A549 (cell line): ENCODE measurements around the gene LGR5.
"Not testable (repeated sequence)": the region's sequence is repeated elsewhere in the genome, so short reads cannot be mapped to it uniquely, and the experiment has no call there.

Experiments used
- JUNB ChIP-seq: fragments of >200 bp; sonication (Bioruptor Twin); formaldehyde crosslinking; IDR thresholded peaks from 2 replicates; pipeline ENCODE4 v1.6.1; 2016
- MAX ChIP-seq: IDR thresholded peaks from 2 replicates; pipeline ENCODE4 v1.6.1; 2012
- MYC ChIP-seq: IDR thresholded peaks from 2 replicates; pipeline ENCODE4 v1.6.1; 2012; ENCODE audit warnings: mild to moderate bottlenecking, inconsistent platforms, low read length, improper control_type of control experiment, borderline replicate concordance
- NR3C1 ChIP-seq: fragments of >200 bp; sonication (Bioruptor Twin); formaldehyde crosslinking; IDR thresholded peaks from 3 replicates; pipeline ENCODE4 v1.6.1; 2017
- PBX3 ChIP-seq: IDR thresholded peaks from 2 replicates; pipeline ENCODE4 v1.6.1; 2012
- PHF8 ChIP-seq: fragments of 200-600 bp; sonication (generic); IDR thresholded peaks from 2 replicates; pipeline ENCODE4 v1.6.1; 2016; ENCODE audit warnings: low read depth, mild to moderate bottlenecking, antibody characterized with exemption, moderate library complexity, borderline replicate concordance
- POLR2A ChIP-seq: IDR thresholded peaks from 2 replicates; pipeline ENCODE4 v1.6.1; 2012; ENCODE audit warnings: mild to moderate bottlenecking, low read length
- RCOR1 ChIP-seq: fragments of 150-350 bp; IDR thresholded peaks from 2 replicates; pipeline ENCODE4 v1.6.1; 2014; ENCODE audit warnings: antibody characterized with exemption, low read length, low read depth
- REST ChIP-seq: fragments of 200-600 bp; sonication (generic); IDR thresholded peaks from 2 replicates; pipeline ENCODE4 v1.6.1; 2016; ENCODE audit warnings: antibody characterized with exemption, mild to moderate bottlenecking, moderate library complexity
- RNF2 ChIP-seq: fragments of 200-600 bp; sonication (generic); IDR thresholded peaks from 2 replicates; pipeline ENCODE4 v1.6.1; 2016; ENCODE audit warnings: low read depth, mild to moderate bottlenecking, antibody characterized with exemption, moderate library complexity, borderline replicate concordance
- ZSCAN20 ChIP-seq: fragments of 250-450 bp; sonication (Bioruptor Pico); IDR thresholded peaks from 2 replicates; pipeline ENCODE4 v1.8.0; 2022; ENCODE audit warnings: mild to moderate bottlenecking, moderate library complexity
- TF ChIP-seq, protein P1 (sequence below): fragments of >200 bp; sonication (Bioruptor Twin); formaldehyde crosslinking; IDR thresholded peaks from 3 replicates; pipeline ENCODE4 v1.5.1; 2016

DNA sequence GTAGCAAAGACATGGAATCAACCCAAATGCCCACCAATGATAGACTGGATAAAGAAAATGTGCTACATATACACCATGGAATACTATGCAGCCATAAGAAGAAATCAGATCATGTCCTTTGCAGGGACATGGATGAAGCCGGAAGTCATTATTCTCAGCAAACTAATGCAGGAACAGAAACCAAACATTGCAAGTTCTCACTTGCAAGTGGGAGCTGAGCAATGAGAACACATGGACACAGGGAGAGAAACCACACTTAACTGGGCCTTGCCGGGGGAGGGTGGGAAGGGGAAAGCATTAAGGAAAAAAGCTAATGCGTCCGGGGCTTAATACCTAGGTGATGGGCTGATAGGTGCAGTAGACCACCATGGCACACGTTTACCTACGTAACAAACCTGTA is 130.3 kb downstream of the LGR5 start:
- TF ChIP-seq, protein P1, sequence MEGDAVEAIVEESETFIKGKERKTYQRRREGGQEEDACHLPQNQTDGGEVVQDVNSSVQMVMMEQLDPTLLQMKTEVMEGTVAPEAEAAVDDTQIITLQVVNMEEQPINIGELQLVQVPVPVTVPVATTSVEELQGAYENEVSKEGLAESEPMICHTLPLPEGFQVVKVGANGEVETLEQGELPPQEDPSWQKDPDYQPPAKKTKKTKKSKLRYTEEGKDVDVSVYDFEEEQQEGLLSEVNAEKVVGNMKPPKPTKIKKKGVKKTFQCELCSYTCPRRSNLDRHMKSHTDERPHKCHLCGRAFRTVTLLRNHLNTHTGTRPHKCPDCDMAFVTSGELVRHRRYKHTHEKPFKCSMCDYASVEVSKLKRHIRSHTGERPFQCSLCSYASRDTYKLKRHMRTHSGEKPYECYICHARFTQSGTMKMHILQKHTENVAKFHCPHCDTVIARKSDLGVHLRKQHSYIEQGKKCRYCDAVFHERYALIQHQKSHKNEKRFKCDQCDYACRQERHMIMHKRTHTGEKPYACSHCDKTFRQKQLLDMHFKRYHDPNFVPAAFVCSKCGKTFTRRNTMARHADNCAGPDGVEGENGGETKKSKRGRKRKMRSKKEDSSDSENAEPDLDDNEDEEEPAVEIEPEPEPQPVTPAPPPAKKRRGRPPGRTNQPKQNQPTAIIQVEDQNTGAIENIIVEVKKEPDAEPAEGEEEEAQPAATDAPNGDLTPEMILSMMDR = not testable (repeated sequence)
- TF ChIP-seq ZSCAN20, POLR2A, NR3C1, RNF2, MYC, MAX, JUNB, PBX3, REST, RCOR1, PHF8: not testable (repeated sequence)
